ENCODE data around the gene DISP2. TPM values are rescaled to one million over a fixed set of nuclear protein-coding genes. Genes with fewer than 3 reads are reported as not detected.
A peak's percentile ranks its signal among the peaks of the same experiment; 100 is the strongest.

The DISP2 gene
- total RNA-seq, 1 experiment from 2014 or later, result 0.87 TPM

DNA sequence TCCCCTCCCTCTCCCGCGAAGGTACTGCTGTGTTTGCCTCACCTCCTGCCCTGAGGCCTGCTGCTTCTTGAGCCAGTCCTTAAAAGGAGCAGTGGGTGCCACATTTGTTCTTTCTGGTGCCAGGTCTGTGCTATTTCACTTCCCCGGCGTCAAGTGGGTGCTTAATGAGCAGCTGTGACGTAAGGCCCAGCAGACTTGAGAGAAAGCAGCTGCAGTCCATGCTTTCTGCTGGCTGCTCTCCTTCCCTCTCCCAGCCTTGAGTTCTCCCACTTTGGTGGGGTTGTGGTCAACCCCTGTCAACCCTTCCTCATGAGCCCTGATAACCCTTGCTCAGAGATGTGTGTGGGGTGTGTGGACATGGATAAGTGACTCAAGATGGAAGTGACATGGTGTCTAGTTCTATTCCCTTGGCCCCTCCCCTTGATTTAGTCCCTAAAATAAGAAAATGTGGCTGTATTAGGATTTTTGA, 27.6 kb upstream of the DISP2 start:
- intact Hi-C loops (cut with micrococcal nuclease), result no loop called here
- peaks cover 21% of the 10 kb centered on the region for H3F3A ChIP-seq (ENCODE audit: low read length, unreplicated experiment)
- H3K9me3 ChIP-seq (ENCODE audit: low read length), result no peaks in the 10 kb centered on the region
- no peak overlapping the region for H3K4me3 ChIP-seq (ENCODE audit: low read length)
- peaks cover 18% of the 10 kb centered on the region; the same call in 1 of the 2 replicates for H3K36me3 ChIP-seq (ENCODE audit: low read depth, low read length)
- H2AFZ ChIP-seq (ENCODE audit: low read length), result no peak overlapping the region
- no peaks in the 10 kb centered on the region for H3K9me2 ChIP-seq (replicated peaks; ENCODE audit: low read length)
- 0 out of 2 replicates have a peak overlapping the region, but pooled peaks have one; percentile 5 for H3K27ac ChIP-seq (ENCODE audit: low read length)
- no peaks in the 10 kb centered on the region for H3K27me3 ChIP-seq (ENCODE audit: low read length)
- ChIA-PET CTCF (no interaction called here), POLR2A (ENCODE audit: unreplicated experiment) (interaction anchor here (0.6 kb wide), 1 partner anchor 93 kb away, joined by 3 read pairs; no protein-coding TSS in a partner anchor)
- no peak overlapping the region for H3K4me2 ChIP-seq (ENCODE audit: low read length)
- H3K79me2 ChIP-seq (ENCODE audit: low read length), result peaks cover 11% of the 10 kb centered on the region
- ATAC-seq, result peak; percentile 7
- TF ChIP-seq EZH2phosphoT487 (IDR thresholded peaks at IDR 0.05; ENCODE audit: borderline replicate concordance, low read length) (no peak), CTCF (conservative IDR thresholded peaks at IDR 0.05; ENCODE audit: low read depth, low read length) (no peak), EZH2 (IDR thresholded peaks at IDR 0.05; ENCODE audit: low read length, unreplicated experiment) (no peak)
- peaks cover 6% of the 10 kb centered on the region; the same call in 1 of the 2 replicates for H4K20me1 ChIP-seq (ENCODE audit: low read length)
- no TSS peak for BruUV-seq (replicated peaks)
- peaks cover 7% of the 10 kb centered on the region for H3K4me1 ChIP-seq (ENCODE audit: insufficient read depth, low read length)
- no peak overlapping the region for H3K9ac ChIP-seq (ENCODE audit: low read length)
- DNase-seq, result peak; percentile 39

DNA sequence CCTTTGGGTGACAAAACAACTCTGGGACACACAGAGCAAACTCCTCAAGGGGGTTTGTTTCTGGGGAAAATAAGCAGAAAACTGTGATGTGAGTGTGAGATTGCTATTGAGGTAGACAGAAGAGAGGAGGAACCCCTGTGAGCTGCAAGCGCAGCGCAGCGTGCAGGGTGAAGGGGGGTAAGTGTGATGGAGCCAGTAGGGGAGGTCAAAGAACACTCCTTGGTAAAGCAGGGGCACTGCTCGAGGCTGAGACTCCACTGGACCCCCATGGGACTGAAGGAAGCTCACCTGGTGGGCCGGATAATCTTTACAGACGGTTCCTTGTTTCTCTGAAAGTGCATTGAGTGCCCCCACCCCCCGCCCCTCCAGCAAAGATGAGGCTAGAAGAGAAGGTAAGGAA, 27.0 kb upstream of the DISP2 start:
- Histone ChIP-seq H3K9me3 (ENCODE audit: low read length) (no peaks in the 10 kb centered on the region), H3K79me2 (ENCODE audit: low read length) (peaks cover 10% of the 10 kb centered on the region), H3K4me3 (ENCODE audit: low read length) (no peak overlapping the region), H3K36me3 (ENCODE audit: low read depth, low read length) (peaks cover 25% of the 10 kb centered on the region), H2AFZ (ENCODE audit: low read length) (no peak overlapping the region), H3K27me3 (ENCODE audit: low read length) (no peaks in the 10 kb centered on the region), H3F3A (ENCODE audit: low read length, unreplicated experiment) (peaks cover 21% of the 10 kb centered on the region), H3K4me1 (ENCODE audit: insufficient read depth, low read length) (peaks cover under 1% of the 10 kb centered on the region), H3K9me2 (replicated peaks; ENCODE audit: low read length) (no peaks in the 10 kb centered on the region), H3K27ac (ENCODE audit: low read length) (0 out of 2 replicates have a peak overlapping the region, but pooled peaks have one; percentile 5), H3K9ac (ENCODE audit: low read length) (no peak overlapping the region), H3K4me2 (ENCODE audit: low read length) (no peak overlapping the region), H4K20me1 (ENCODE audit: low read length) (no peaks in the 10 kb centered on the region)
- no TSS peak for BruUV-seq (replicated peaks)
- TF ChIP-seq CTCF (conservative IDR thresholded peaks at IDR 0.05; ENCODE audit: low read depth, low read length), result no peak
- ChIA-PET CTCF (no interaction called here), POLR2A (ENCODE audit: unreplicated experiment) (no interaction called here)
- intact Hi-C loops (cut with micrococcal nuclease), result no loop called here
- DNase-seq (no peak), ATAC-seq (no peak)

DNA sequence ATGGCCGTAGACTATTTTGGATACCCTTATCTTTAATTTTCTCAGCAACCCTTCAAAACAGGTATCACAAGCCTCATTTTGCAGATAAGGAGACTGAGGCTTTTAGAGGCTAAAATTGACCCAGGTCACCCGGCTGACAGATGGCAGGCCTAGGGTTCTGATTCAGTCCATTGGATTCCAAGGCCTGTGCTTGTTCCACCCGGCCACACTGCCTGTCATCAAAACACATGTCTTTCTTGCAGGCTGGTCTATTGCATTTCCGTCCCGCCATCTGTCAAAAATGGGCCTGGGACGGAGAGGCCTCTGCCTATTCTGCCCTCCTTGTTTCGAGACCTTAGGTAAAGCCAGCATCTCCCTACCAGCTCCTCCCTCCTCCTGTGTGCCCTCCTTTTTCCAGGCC, 26.4 kb upstream of the DISP2 start:
- no peaks in the 10 kb centered on the region for H3K27me3 ChIP-seq (ENCODE audit: low read length)
- H4K20me1 ChIP-seq (ENCODE audit: low read length), result no peaks in the 10 kb centered on the region
- no TSS peak for BruUV-seq (replicated peaks)
- H3K4me2 ChIP-seq (ENCODE audit: low read length), result no peak overlapping the region
- CTCF ChIA-PET, result no interaction called here
- H3K27ac ChIP-seq (ENCODE audit: low read length), result no peak overlapping the region
- no peaks in the 10 kb centered on the region for H3K9me3 ChIP-seq (ENCODE audit: low read length)
- ATAC-seq (no peak), DNase-seq (no peak)
- no peak overlapping the region for H3K9ac ChIP-seq (ENCODE audit: low read length)
- peaks cover 3% of the 10 kb centered on the region for H3K4me1 ChIP-seq (ENCODE audit: insufficient read depth, low read length)
- peaks cover 11% of the 10 kb centered on the region for H3K79me2 ChIP-seq (ENCODE audit: low read length)
- intact Hi-C loops (cut with micrococcal nuclease), result no loop called here
- H3K36me3 ChIP-seq (ENCODE audit: low read depth, low read length), result peaks cover 31% of the 10 kb centered on the region
- no peak overlapping the region for H2AFZ ChIP-seq (ENCODE audit: low read length)
- TF ChIP-seq CTCF (conservative IDR thresholded peaks at IDR 0.05; ENCODE audit: low read depth, low read length) (no peak), EZH2 (IDR thresholded peaks at IDR 0.05; ENCODE audit: low read length, unreplicated experiment) (no peak), EZH2phosphoT487 (IDR thresholded peaks at IDR 0.05; ENCODE audit: borderline replicate concordance, low read length) (no peak)
- no peak overlapping the region for H3K4me3 ChIP-seq (ENCODE audit: low read length)
- POLR2A ChIA-PET (ENCODE audit: unreplicated experiment), result no interaction called here
- no peaks in the 10 kb centered on the region for H3K9me2 ChIP-seq (replicated peaks; ENCODE audit: low read length)
- peaks cover 21% of the 10 kb centered on the region for H3F3A ChIP-seq (ENCODE audit: low read length, unreplicated experiment)
